Endothelial cell of umbilical vein (primary cell): Measurements from ENCODE around the gene GRM5. TPM values are rescaled to one million over a fixed set of nuclear protein-coding genes. Genes with fewer than 3 reads are reported as not detected.
"Not testable (repeated sequence)": the region's sequence is repeated elsewhere in the genome, so short reads cannot be mapped to it uniquely, and the experiment has no call there.

Experiments used
- BruUV-seq: library from RNA; stranded (reverse); fragments of 400-500 nt; replicated peaks from 2 replicates; lab custom pipeline; 2021; lab: Mats Ljungman, UMichigan
- CTCF ChIA-PET: fragments of 300-600, 350-600 bp; sonication (Branson Sonifier 250); formaldehyde crosslinking; loops from one replicate; lab custom pipeline; 2021; ENCODE audit warnings: antibody characterized with exemption, inconsistent platforms; lab: Charles Lee
- POLR2A ChIA-PET: fragments of 300-600, 350-600 bp; sonication (Branson Sonifier 250); formaldehyde crosslinking; loops from one replicate; lab custom pipeline; 2021; ENCODE audit warnings: antibody characterized with exemption, inconsistent platforms; lab: Charles Lee
- DNase-seq: peaks from one replicate; pipeline ENCODE4 v3.0.0-alpha.2; 2011; ENCODE audit warnings: low read depth, low spot score
- FAIRE-seq: peaks from 2 replicates; lab custom pipeline; 2011; peaks lifted over from hg19 to GRCh38; lab: Jason Lieb, UNC
- H2AFZ ChIP-seq: 2 replicates; pipeline ENCODE4 v1.6.0; 2012; ENCODE audit warnings: low read depth, low read length, control low read depth, inconsistent platforms
- H3K27ac ChIP-seq: 2 replicates; pipeline ENCODE4 v1.5.1; 2011; ENCODE audit warnings: low read depth, mild to moderate bottlenecking, control low read depth, low read length, moderate library complexity; ENCODE audit not compliant: insufficient read depth
- H3K27me3 ChIP-seq, 2 experiments: 2 replicates each; pipeline versions ENCODE4 v1.6.0 to v1.6.1; 2011; ENCODE audit warnings: low read length in 2 of 2, mixed read lengths in 1 of 2; ENCODE audit not compliant: control insufficient read depth in 2 of 2, insufficient read depth in 2 of 2
- H3K36me3 ChIP-seq, 2 experiments: 2 replicates in 1 of 2; 3 replicates in 1 of 2; pipeline ENCODE4 v1.5.1; 2011; ENCODE audit warnings: low read length in 2 of 2, mild to moderate bottlenecking in 1 of 2, moderate library complexity in 1 of 2; ENCODE audit not compliant: control insufficient read depth in 2 of 2, insufficient read depth in 2 of 2; ENCODE audit errors: extremely low read depth in 1 of 2
- H3K4me1 ChIP-seq: 3 replicates; pipeline ENCODE4 v1.5.1; 2011; ENCODE audit warnings: mild to moderate bottlenecking, low read length; ENCODE audit not compliant: control insufficient read depth, insufficient read depth; ENCODE audit errors: extremely low read depth
- H3K4me2 ChIP-seq: 2 replicates; pipeline ENCODE4 v1.6.1; 2011; ENCODE audit warnings: low read length, control low read depth, mixed read lengths; ENCODE audit not compliant: insufficient read depth
- H3K4me3 ChIP-seq, 3 experiments: fragments of 200-600 bp in 1 of 3; sonication (generic), shearing (Covaris generic) in 1 of 3; replicated peaks in 1 of 3; 2 replicates each; pipeline ENCODE4 v1.5.1; 2011 to 2016; ENCODE audit warnings: control low read depth in 3 of 3, low read length in 3 of 3, mild to moderate bottlenecking in 2 of 3, inconsistent platforms in 1 of 3, low read depth in 1 of 3, moderate library complexity in 1 of 3; ENCODE audit not compliant: insufficient read depth in 1 of 3
- H3K79me2 ChIP-seq: 2 replicates; pipeline ENCODE4 v1.6.0; 2012; ENCODE audit warnings: low read length, inconsistent platforms; ENCODE audit not compliant: control insufficient read depth, insufficient read depth
- H3K9ac ChIP-seq: replicated peaks from 2 replicates; pipeline ENCODE3; 2011; ENCODE audit warnings: low read length, control low read depth; ENCODE audit not compliant: insufficient read depth; ENCODE audit errors: extremely low read depth
- H3K9me1 ChIP-seq: replicated peaks from 3 replicates; pipeline ENCODE4 v1.6.0; 2011; ENCODE audit warnings: mild to moderate bottlenecking, low read length; ENCODE audit not compliant: control insufficient read depth, insufficient read depth; ENCODE audit errors: extremely low read depth
- H3K9me3 ChIP-seq: replicated peaks from 2 replicates; pipeline ENCODE4 v1.5.1; 2012; ENCODE audit warnings: low read length, inconsistent platforms; ENCODE audit not compliant: control insufficient read depth, insufficient read depth
- H4K20me1 ChIP-seq: replicated peaks from 2 replicates; pipeline ENCODE3; 2011; ENCODE audit warnings: mild to moderate bottlenecking, low read length; ENCODE audit not compliant: control insufficient read depth, insufficient read depth; ENCODE audit errors: extremely low read depth
- dilution Hi-C: fragments of 300-500 bp; cut with MboI; formaldehyde crosslinking; loops from one replicate; pipeline ENCODE4 v1.15.0; 2019; ENCODE audit warnings: low sequenced_read_pairs; ENCODE audit not compliant: extremely low pct_ligation_motif_present
- intact Hi-C: fragments of 100-400 bp; cut with micrococcal nuclease; formaldehyde crosslinking; loops from one replicate; pipeline ENCODE4 v1.10.0; 2022
- polyA plus RNA-seq, 4 experiments: library from polyadenylated mRNA; depleted of rRNA in 3 of 4; stranded (reverse) in 3 of 4; unstranded in 1 of 4; fragments of >200 nt; gene quantifications; 2 replicates each; pipeline versions ENCODE4 v1.2.1 to v1.2.3, GENCODE V29; 2011 to 2012; ENCODE audit warnings: missing spikeins in 1 of 4
- total RNA-seq: library from RNA; stranded (reverse); gene quantifications from 2 replicates; pipeline ENCODE4 v1.2.3, GENCODE V29; 2021

GRM5 gene
- total and polyA plus RNA-seq, 2 donors (not counting 3 experiments of a cell fraction or from before 2014, with no cell fraction given), result 0.10 to 0.11 TPM

DNA sequence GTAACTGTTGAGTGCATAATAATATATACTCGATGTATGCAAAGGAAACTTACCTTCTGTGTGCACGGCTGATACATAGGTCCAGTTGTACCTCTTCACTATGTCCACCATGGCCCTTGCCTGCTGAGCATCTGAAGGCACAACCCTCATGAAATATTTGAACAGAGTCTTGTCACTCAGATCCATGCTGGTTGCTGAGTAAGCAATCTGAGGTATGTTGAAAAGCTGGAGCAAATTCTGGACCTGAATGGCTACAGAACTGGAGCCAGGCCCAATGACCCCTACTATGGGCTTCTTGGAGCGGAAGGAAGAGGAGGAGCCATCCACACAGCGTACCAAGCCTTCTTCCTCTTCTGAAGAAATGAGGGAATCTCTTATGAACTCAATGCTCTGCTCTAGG lies 18.6 kb downstream of the GRM5 start:
- H3K4me3 ChIP-seq, H3K9me1 ChIP-seq, H3K4me1 ChIP-seq, H2AFZ ChIP-seq, H4K20me1 ChIP-seq, CTCF ChIA-PET, intact Hi-C loops, H3K36me3 ChIP-seq, H3K9me3 ChIP-seq, DNase-seq, H3K79me2 ChIP-seq, dilution Hi-C loops, H3K4me2 ChIP-seq, BruUV-seq, POLR2A ChIA-PET, FAIRE-seq, H3K27me3 ChIP-seq, H3K9ac ChIP-seq, H3K27ac ChIP-seq: not testable (repeated sequence)

GRCh38 chr11:89043861-89044588 lies 21.8 kb downstream of the GRM5 start:
- H4K20me1 ChIP-seq, dilution Hi-C loops, H3K4me1 ChIP-seq, H3K36me3 ChIP-seq, POLR2A ChIA-PET, H3K9me1 ChIP-seq, H3K9ac ChIP-seq, H3K27ac ChIP-seq, FAIRE-seq, H2AFZ ChIP-seq, H3K27me3 ChIP-seq, DNase-seq, H3K4me2 ChIP-seq, H3K79me2 ChIP-seq, CTCF ChIA-PET, H3K9me3 ChIP-seq, BruUV-seq, intact Hi-C loops, H3K4me3 ChIP-seq: not testable (repeated sequence)

- H3K4me3 ChIP-seq, H3K4me1 ChIP-seq, H3K27me3 ChIP-seq, H3K9ac ChIP-seq, DNase-seq, BruUV-seq, H3K79me2 ChIP-seq, intact Hi-C loops, H3K9me1 ChIP-seq, H3K4me2 ChIP-seq, H3K27ac ChIP-seq, H3K36me3 ChIP-seq, CTCF ChIA-PET, H3K9me3 ChIP-seq, FAIRE-seq, H2AFZ ChIP-seq, dilution Hi-C loops, POLR2A ChIA-PET, H4K20me1 ChIP-seq: not testable (repeated sequence)
Measured at GRCh38 chr11:89029671-89030070, 36.1 kb downstream of the GRM5 start.
